GM12873 (cell line): Measurements from ENCODE around the gene KIF13A.

Experiments used
- TF ChIP-seq, protein P1 (sequence below): IDR thresholded peaks from 2 replicates; pipeline ENCODE4 v1.5.1; 2012; ENCODE audit warnings: low read depth, mild to moderate bottlenecking, moderate library complexity, low read length, control low read depth; ENCODE audit not compliant: insufficient read depth; ENCODE audit errors: missing control alignments

Gene KIF13A

DNA sequence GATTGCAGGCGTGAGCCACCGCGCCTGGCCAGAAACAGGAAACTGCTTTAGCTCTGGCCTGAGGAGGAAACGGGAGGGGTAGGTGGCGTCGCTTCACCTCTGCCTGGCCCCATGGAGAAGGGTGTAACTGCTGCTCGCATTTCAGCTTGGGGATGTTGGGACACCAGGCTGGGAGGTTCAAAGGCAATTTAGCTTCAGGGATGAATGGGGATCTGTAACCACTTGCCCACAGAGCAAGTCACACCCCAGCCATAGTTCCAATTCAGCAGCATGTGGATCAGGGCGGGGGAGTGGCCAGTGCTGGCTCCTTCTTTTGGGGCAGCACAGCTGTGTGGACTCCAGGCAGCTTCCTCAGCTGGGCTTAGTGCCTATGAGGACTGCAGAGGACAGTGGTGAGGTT is 245.9 kb downstream of the KIF13A start:
- TF ChIP-seq, protein P1, sequence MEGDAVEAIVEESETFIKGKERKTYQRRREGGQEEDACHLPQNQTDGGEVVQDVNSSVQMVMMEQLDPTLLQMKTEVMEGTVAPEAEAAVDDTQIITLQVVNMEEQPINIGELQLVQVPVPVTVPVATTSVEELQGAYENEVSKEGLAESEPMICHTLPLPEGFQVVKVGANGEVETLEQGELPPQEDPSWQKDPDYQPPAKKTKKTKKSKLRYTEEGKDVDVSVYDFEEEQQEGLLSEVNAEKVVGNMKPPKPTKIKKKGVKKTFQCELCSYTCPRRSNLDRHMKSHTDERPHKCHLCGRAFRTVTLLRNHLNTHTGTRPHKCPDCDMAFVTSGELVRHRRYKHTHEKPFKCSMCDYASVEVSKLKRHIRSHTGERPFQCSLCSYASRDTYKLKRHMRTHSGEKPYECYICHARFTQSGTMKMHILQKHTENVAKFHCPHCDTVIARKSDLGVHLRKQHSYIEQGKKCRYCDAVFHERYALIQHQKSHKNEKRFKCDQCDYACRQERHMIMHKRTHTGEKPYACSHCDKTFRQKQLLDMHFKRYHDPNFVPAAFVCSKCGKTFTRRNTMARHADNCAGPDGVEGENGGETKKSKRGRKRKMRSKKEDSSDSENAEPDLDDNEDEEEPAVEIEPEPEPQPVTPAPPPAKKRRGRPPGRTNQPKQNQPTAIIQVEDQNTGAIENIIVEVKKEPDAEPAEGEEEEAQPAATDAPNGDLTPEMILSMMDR = no peak

DNA sequence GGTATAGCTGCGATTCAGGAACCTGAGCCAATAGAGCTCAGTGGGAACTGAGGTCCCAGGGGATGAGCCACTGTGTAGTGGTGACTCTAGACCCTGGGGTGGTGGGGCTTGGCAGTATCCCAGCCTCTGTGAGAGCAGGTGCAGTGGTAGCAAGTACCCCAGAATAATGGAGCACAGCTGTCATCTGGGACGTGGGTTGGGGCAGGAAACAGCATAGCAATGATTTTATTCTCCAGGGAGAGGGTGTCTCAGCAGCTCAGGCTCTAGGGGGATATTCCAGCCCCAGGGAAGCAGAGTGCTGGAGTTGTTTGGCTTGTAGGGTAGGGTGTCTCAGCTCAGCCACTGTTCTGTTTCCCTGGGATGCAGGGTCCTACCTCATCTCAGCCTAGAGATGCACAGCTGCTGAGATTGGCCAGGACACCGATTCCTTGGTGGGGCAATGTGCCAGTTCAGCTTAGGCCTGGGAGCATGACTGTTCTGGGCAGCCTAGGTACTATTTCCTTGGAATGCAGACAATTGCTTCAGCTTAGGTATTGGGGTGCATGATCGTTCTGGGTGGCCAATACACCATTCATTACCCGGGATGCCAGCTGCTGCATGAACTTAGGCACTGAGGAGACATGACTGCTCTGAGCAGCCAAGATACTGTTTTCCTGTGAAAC is 246.7 kb downstream of the KIF13A start:
- TF ChIP-seq, protein P1 = no peak

- TF ChIP-seq, protein P1 = no peak
Measured at GRCh38 chr6:17737704-17738252, 249.7 kb downstream of the KIF13A start.

DNA sequence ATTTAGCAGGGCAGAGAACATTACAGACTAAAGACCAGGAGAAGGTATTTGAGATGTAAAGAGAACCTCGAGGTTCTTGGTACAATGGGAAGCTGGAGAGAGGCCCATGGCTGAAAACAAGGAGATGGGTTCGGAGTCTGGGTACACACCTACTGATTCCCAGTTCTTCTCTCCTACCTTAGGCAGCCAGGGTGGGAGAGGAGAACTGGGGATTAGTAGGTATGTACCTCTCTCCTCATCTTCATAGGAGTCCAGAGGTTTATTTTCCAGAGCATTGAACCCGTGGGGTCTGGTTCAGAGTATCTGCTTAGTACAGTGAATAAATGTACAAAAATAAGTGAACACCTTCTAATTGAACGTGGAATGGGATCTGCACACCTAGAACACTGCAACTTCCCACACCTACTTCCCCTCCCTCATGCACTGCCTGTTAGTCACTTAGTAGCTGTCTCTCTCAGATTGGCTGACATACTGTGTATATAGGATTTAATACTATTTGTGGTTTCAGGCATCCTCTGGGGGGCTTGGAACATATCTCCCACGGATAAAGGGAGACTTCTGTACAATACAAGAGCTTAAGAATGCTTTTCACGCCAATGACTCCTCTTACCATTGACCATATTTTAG is 257.2 kb downstream of the KIF13A start:
- TF ChIP-seq, protein P1 = no peak

GRCh38 chr6:17729223-17730077 is 258.0 kb downstream of the KIF13A start:
- TF ChIP-seq, protein P1 = no peak

DNA sequence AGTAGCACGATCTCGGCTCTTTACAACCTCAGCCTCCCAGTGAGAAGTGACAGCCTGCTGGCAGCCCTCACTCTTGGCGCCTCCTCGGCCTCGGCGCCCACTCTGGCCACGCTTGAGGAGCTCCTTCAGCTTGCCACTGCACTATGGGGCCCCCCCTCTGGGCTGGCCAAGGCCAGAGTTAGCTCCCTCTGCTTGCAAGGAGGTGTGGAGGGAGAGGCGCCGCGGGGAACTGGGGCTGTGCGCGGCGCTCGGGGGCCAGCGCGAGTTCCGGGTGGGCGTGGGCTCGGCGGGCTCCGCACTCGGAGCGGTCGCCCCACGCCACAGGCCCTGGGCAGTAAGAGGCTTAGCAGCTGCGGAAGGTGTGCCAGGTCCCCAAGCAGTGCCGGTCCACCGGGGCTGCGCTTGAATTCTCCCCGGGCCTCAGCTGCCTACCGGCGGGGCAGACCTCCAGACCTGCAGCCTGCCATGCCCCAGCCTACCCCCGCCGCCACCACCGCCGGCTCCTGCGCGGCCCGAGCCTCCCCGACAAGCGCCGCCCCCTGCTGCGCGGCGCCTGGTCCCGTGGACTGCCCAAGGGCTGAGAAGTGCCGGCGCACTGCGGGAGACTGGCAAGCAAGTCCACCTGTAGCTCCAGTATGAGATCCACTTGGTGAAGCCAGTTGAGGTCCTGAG is 258.7 kb downstream of the KIF13A start:
- TF ChIP-seq, protein P1 = no peak
